ENCODE measurements around the gene CDKN1C.

The CDKN1C gene

GRCh38 chr11:2833716-2834502, 51.7 kb downstream of the CDKN1C start:
- ATAC-seq = no peak
- no peak overlapping the region for H3K4me3 Mint-ChIP-seq
- H3K27ac Mint-ChIP-seq = no peak overlapping the region
- peaks cover 7% of the 10 kb centered on the region for H3K4me1 Mint-ChIP-seq
- peaks cover 9% of the 10 kb centered on the region for H3K36me3 Mint-ChIP-seq
- peaks cover 3% of the 10 kb centered on the region for H3K9me3 Mint-ChIP-seq
- H3K27me3 Mint-ChIP-seq = no peaks in the 10 kb centered on the region
